GM12892 (cell line): Measurements from ENCODE around the gene RALGPS1.

ENCODE experiments used
- DNase-seq: peaks from one replicate; pipeline ENCODE4 v3.0.0; 2011; ENCODE audit not compliant: insufficient read length
- FAIRE-seq: peaks from 2 replicates; lab custom pipeline; 2011; peaks lifted over from hg19 to GRCh38; lab: Jason Lieb, UNC
- POLR2A ChIP-seq: IDR thresholded peaks from 2 replicates; pipeline ENCODE4 v1.6.1; 2011; ENCODE audit warnings: low read depth, low read length, control low read depth
- POLR2AphosphoS5 ChIP-seq: IDR thresholded peaks from 2 replicates; pipeline ENCODE4 v1.6.1; 2011; ENCODE audit warnings: low read depth, low read length, control low read depth
- TAF1 ChIP-seq: IDR thresholded peaks from 2 replicates; pipeline ENCODE4 v1.6.1; 2011; ENCODE audit warnings: low read depth, mild to moderate bottlenecking, control low read depth, low read length, borderline replicate concordance

The RALGPS1 gene

DNA sequence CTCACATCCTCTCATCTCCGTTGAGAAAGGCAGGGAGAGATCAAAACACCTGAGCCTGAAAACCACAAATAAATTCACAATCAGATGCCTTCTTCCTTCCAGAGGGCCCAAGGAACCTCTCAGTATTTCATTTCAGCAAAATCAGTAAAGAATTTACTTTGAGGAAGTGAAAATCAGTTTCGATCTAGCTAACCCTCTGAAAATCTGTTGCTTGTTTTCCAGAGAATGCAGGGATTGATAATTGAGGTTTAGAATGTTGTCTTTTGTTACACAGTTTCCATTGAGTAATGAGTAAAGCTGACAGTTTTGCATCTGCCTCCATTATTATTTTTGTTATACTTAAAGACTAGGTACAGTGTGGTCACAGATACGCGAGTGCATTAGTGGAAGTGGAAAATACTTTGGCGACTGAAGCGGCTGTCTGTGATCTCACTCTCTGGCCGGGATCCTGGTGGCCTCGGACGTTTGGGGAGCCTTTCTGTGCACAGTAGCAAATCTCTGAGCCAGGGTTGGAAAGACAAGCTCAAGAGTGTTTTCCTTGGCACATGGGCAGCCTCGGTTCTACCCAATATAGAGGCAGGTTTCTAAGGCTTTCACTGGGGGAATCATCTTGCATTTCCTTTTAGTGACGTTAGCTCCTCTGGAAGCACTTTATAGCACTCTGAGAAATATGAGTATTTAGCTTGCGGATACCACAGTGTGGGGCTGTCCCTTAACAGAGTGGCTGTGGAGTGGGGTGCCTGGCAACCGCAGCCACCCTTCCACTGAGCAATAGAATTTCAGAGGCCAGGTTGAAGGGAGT lies 240.0 kb downstream of the RALGPS1 start:
- peak; percentile 88 for FAIRE-seq
- no peak for TF ChIP-seq POLR2AphosphoS5
- no peak for TF ChIP-seq POLR2A
- TF ChIP-seq TAF1 = no peak
- DNase-seq = no peak

DNA sequence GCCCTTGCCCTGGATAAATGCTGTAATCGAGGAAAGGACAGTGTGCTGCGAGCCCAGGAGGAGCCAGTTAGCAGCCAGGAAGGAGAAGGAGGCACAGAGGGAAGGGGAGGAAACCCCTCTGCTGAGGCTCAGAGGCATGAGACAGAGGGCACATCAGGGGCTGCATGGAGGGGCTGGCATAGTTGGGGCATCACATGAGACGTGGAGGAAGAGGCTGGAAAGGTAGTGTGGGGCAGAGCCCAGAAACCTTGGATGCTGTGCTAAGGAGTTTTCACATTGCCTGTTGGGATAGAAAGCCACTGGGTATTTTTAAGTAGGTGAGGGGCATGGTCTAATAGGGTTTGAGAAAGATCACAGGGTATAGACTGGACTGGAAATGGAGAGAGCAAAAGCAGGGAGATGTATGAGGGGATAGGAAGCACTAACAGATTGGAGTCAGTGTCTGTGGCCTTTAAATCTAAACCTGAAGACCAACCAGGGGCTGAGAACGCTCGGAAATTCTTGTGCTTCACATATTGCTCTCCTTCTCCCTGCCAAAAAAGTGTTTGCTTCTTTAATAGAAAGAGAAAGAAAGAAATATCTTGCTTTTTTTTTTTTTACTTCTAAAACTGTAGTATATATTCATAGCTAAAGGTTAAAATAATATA lies 240.9 kb downstream of the RALGPS1 start:
- no peak for TF ChIP-seq TAF1
- TF ChIP-seq POLR2AphosphoS5 = no peak
- TF ChIP-seq POLR2A = no peak
- DNase-seq = no peak
- FAIRE-seq = no peak

DNA sequence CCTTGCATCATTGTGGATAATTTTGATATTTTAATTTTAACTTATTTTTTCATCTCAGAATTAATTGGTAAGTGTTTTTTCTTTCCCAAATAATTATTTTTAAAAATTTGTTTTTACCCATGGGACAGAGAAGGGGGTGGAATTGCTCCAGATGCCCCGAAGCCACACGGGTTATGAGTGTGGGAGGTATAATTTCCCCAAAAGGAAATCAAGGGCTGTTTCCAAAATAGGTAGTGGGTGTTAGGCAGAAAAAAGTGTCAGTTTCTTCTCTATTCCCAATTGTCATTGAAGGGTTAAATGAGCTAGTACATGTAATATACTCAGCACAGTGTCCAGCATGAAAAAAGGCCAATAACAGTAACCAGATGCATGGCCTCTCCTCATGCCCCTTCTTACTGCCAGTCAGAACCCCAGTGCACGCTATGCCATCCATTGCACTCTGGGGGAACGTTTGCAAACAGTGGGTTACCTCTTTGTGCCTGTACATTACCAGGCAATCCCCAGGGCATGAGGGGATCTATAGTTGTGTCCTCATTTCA lies 244.3 kb downstream of the RALGPS1 start:
- FAIRE-seq (no peak), DNase-seq (no peak)
- TF ChIP-seq TAF1 (no peak), POLR2AphosphoS5 (no peak), POLR2A (no peak)

DNA sequence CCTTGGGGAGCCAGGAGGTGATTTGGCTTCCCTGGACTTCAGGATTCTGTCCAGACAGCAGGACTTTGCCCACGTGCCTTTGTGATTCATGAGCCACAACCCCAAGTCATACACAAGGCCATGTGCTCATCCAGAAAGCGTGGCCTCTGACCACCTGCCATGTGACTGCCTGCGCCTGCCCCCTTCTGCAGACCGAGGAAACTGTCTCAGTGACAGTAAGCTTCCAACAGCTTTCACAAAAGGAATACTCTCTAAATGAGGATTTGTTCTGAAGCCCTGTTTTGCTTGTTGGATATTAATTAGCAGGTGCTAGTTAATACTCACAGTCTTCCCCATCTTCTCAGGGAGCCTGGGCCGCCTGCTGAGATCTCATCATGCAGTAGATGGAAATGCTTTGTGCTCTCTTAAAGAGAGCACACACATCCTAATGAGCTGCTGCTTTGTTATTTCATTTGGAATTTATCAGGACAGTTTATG lies 244.8 kb downstream of the RALGPS1 start:
- DNase-seq = no peak
- no peak for FAIRE-seq

DNA sequence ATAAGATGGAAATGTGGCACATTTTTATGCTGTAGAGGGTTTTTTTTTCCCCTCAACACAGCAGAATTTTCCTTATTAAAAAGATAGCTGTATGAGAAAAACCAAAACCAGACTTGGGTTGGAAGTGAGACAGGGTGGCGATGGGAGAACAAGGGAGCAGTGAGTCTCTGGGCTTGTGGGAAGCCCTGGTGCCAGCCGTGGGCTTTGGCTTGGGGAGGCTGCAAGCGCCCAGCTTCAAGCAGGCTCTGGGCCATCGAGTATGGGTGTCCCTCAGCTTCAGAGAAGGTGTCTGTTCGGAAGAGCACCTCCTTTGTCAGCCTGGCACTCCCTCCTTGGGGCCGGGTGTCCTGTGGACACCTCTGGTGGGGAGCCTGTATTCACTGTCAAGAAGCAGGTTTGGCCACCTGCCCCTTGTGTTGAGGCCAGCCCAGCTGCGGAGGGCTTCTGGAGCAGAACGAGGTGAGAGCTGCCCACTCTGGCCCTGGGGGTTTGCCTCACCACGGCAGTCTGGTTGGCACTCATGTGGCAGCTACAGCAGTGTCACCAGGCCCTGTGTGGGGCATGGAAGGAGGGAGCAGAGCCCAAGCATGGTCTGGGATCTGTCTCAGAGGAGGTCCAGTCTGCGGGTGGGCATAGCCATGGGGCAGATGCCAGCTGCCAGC lies 245.5 kb downstream of the RALGPS1 start:
- no peak for FAIRE-seq
- TF ChIP-seq POLR2A = no peak
- no peak for TF ChIP-seq TAF1
- no peak for TF ChIP-seq POLR2AphosphoS5
- no peak for DNase-seq

More for the DNA sequence above, 244.8 kb downstream of the RALGPS1 start:
- TF ChIP-seq TAF1 (no peak), POLR2A (no peak), POLR2AphosphoS5 (no peak)

DNA sequence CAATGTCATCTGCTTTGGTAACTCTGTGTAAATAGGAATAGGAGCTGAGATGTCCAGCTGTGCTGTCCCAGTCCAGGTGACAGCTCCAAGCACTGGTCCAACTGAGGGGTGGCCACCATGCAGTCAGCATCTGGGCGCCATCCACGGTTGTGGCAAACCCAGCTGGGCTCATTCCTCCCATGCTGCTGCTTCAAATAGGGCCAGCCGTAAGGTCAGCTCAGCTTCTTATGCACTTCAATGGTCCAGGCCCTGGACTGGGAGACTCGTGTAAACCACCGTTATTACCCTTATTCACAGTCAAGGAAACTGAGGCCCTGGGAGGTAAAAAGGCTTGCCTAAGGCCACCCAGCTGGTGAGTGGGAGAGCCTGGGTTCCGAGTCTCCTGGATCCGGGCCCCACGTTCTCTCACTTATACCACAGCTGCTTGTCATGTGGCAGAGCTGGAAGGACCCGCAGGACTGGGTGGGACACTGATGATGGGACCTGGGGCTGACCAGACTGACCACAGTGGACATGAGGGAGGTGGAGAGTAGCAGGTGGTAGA lies 246.6 kb downstream of the RALGPS1 start:
- FAIRE-seq (no peak), DNase-seq (no peak)
- no peak for TF ChIP-seq POLR2A
- no peak for TF ChIP-seq TAF1

DNA sequence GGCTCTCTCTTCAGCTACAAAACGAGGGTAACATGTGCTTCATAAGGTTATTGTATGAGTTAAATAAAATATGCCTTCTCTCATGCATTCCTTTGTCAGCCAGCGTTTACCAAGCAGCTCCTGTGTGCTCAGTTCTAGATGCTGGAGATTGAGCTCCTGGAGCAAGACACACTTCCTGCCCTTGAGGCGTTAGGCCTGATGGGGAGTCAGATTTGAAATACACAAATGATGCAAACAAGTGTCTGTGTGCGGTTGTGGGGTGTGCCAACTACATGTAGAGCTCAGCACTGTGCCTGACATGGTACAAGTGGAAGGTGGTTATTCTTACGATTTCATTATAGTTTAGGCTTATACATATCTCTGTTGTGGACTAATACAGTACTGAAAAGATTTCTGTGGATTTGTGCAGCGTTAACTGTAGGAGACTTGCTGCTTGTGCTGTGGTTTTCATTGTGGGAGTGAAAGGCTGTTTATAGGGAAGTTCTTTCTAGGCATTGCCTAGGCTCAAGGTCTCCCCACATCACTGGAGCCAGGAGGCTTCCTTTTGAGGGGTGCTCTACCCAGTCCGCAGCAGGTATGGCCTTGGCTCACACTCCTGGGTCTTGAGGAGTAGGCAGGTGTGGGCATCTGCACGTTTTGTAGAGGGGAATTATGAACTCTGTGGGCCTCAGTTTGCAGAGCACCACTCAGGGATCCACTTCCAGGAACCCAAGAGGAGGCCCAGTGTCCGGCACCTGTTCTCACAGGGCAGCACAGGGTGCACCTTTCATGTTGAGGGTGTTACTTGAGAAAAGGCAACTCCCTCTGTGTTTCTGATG lies 247.7 kb downstream of the RALGPS1 start:
- FAIRE-seq (no peak), DNase-seq (no peak)
- TF ChIP-seq POLR2AphosphoS5 (no peak), POLR2A (no peak), TAF1 (no peak)

DNA sequence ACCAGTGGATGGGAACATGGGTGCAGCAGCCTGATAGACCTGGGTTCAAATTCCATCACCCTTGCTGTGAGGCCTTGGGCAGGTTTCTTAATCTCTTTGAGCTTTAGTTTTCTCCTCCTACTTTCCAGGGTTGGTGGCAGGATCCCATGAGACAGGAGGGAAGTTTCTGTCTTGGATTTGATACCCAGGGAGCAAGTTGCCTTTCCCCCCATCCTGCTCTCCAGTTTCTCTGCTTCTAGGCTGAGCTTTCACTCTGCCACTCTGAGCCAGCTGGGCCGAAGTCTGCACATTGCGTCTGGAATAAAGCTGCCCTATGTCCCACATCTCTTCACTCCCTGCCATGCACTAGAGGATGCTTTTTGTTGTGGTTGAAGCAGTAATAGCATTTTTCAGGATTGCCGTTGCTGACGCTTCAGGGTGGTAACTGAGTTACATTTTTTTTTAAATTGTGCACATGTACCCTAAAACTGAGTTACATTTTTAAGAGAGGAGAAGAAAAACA lies 248.3 kb downstream of the RALGPS1 start:
- TF ChIP-seq POLR2AphosphoS5 (no peak), POLR2A (no peak)
- FAIRE-seq (no peak), DNase-seq (no peak)

DNA sequence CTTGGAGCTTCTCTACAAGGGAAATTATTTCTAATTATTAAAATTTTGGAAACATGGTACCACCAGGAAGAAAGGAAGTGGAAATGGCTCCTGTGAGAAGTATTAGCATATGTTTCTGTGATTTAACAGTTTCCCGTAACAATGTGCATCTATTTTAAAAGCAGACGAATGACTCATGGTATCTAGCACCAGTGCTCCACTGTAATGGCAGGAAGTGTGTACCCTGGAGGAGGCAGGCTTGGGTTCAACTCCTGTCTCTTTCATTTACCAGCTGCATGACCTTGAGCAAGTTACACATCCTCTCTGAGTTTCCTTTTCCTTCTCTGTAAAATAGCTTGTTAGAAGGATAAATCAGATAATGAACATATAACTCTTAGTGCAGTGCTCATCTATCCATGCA lies 248.8 kb downstream of the RALGPS1 start:
- peak; percentile 38 for FAIRE-seq
- no peak for TF ChIP-seq POLR2A
- TF ChIP-seq TAF1 = no peak
- TF ChIP-seq POLR2AphosphoS5 = no peak
- DNase-seq = no peak

DNA sequence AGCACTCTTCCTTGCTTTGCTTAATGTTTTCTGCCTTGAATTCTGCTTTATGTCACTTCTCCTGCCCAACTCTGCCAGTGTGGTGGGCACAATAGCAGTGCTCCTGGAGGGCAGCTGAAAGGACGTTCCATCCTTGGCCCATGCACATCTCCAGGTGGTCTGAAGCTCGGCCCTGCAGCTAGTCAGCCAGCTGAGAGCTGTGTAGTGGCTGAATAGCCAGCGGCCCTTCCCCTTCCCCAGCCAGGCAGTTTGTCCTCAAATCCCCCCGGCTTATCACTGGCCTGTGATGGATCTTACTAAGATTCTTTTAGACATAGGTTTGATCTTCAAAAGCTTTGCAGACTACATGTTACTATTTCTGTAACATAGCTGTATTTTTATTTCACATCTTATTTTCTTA lies 250.5 kb downstream of the RALGPS1 start:
- no peak for DNase-seq
- TF ChIP-seq TAF1 (no peak), POLR2A (no peak), POLR2AphosphoS5 (no peak)
- FAIRE-seq = no peak
